WERI-Rb-1 (cell line): ENCODE results near the gene WBP1.

ENCODE experiments used
- DNase-seq: peaks from one replicate; pipeline ENCODE4 v3.0.0-alpha.2; 2020
- H3K27ac ChIP-seq: fragments of 250-450 bp; sonication (Bioruptor Pico); 2 replicates; pipeline ENCODE4 v1.5.1; 2020; ENCODE audit warnings: mild to moderate bottlenecking, moderate library complexity
- H3K27me3 ChIP-seq: fragments of 250-450 bp; sonication (Bioruptor Pico); 2 replicates; pipeline ENCODE4 v1.5.1; 2021; ENCODE audit warnings: mild to moderate bottlenecking, low read depth, moderate library complexity; ENCODE audit not compliant: insufficient read depth, severe bottlenecking
- H3K36me3 ChIP-seq: fragments of 250-450 bp; sonication (Bioruptor Pico); 2 replicates; pipeline ENCODE4 v1.5.1; 2020; ENCODE audit warnings: mild to moderate bottlenecking, moderate library complexity
- H3K4me3 ChIP-seq: 2 replicates; pipeline ENCODE4 v1.5.1; 2011; ENCODE audit warnings: low read depth, mild to moderate bottlenecking, control low read depth, low read length
- H3K9me3 ChIP-seq: fragments of 250-450 bp; sonication (Bioruptor Pico); 2 replicates; pipeline ENCODE4 v1.5.1; 2021; ENCODE audit warnings: mild to moderate bottlenecking, moderate library complexity; ENCODE audit not compliant: severe bottlenecking
- CTCF ChIP-seq: IDR thresholded peaks from 2 replicates; pipeline ENCODE4 v1.5.1; 2011; ENCODE audit warnings: low read depth, mild to moderate bottlenecking, control low read depth, inconsistent platforms, low read length

WBP1 gene

GRCh38 chr2:74499940-74500577 lies 41.8 kb downstream of the WBP1 start:
- peaks cover 25% of the 10 kb centered on the region for H3K36me3 ChIP-seq
- H3K4me3 ChIP-seq, result no peak overlapping the region
- H3K9me3 ChIP-seq, result no peaks in the 10 kb centered on the region
- H3K27me3 ChIP-seq, result no peaks in the 10 kb centered on the region
- H3K27ac ChIP-seq, result peak overlapping the region; percentile 71
- DNase-seq, result no peak
- no peak for TF ChIP-seq CTCF

GRCh38 chr2:74500578-74500946 lies 42.3 kb downstream of the WBP1 start:
- H3K36me3 ChIP-seq, result peaks cover 26% of the 10 kb centered on the region
- H3K9me3 ChIP-seq, result no peaks in the 10 kb centered on the region
- H3K27ac ChIP-seq, result peak overlapping the region; percentile 71
- no peak overlapping the region for H3K4me3 ChIP-seq
- H3K27me3 ChIP-seq, result no peaks in the 10 kb centered on the region
- no peak for TF ChIP-seq CTCF
- no peak for DNase-seq

GRCh38 chr2:74501335-74502071 lies 43.3 kb downstream of the WBP1 start:
- Histone ChIP-seq H3K9me3 (no peaks in the 10 kb centered on the region), H3K27me3 (no peaks in the 10 kb centered on the region), H3K27ac (peak overlapping the region; percentile 71), H3K36me3 (peaks cover 28% of the 10 kb centered on the region), H3K4me3 (peak overlapping the region; percentile 13)
- 0 out of 2 replicates have a peak, but pooled peaks have one; percentile 6 for TF ChIP-seq CTCF
- peak; percentile 91 for DNase-seq

- peak overlapping the region; percentile 13 for H3K4me3 ChIP-seq
- no peak for DNase-seq
Measured at GRCh38 chr2:74502147-74502719, 44.0 kb downstream of the WBP1 start.

GRCh38 chr2:74502720-74503505 lies 44.7 kb downstream of the WBP1 start:
- Histone ChIP-seq H3K27me3 (no peaks in the 10 kb centered on the region), H3K9me3 (no peaks in the 10 kb centered on the region), H3K4me3 (no peak overlapping the region), H3K36me3 (peaks cover 36% of the 10 kb centered on the region), H3K27ac (peak overlapping the region; percentile 71)
- no peak for DNase-seq
- no peak for TF ChIP-seq CTCF

More at GRCh38 chr2:74502147-74502719, 44.0 kb downstream of the WBP1 start:
- Histone ChIP-seq H3K36me3 (peaks cover 33% of the 10 kb centered on the region), H3K27ac (peak overlapping the region; percentile 71), H3K9me3 (no peaks in the 10 kb centered on the region), H3K27me3 (no peaks in the 10 kb centered on the region)
- TF ChIP-seq CTCF, result no peak
